Measurements from ENCODE around the gene ADNP2. TPM values are rescaled to one million over a fixed set of nuclear protein-coding genes. Genes with fewer than 3 reads are reported as not detected.
A peak's percentile ranks its signal among the peaks of the same experiment; 100 is the strongest.

Gene ADNP2
- total and polyA plus RNA-seq, 2 of the 13 experiments (the other 11 are each of a cell fraction or from before 2014, with no cell fraction given), result 10.8 to 25.5 TPM

DNA sequence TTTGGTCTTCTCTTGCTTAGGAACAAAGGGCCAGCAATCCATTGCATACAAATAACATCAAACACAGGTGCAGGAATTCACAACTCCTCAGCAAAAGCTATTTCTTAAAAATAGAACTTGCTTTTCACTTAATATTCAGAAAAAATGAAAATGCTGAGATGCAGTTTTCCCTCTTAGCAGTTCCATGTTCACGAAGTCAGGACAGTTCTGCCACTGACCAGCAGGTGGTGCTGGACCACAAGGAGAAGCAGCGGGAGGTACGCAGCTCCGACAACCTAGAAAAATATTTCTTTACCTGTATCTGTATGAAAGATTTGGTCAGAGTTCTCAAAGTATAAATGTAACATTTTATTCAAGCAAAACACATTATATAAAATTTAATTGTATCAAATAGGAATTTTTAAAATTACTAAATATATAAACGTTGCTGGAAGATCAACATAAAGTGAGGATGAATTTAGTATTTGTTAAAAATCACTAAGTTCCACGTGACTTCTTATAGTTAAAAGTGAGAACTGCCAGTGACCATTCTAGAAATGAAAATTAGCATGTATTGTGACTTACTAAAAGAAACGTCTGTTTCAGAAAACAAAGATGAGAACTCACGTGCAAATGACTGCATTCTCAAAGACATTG is 48.8 kb downstream of the ADNP2 start (continued):
- TF ChIP-seq ZNF672 (CRISPR knock-in tag; IDR thresholded peaks at IDR 0.05) (no peak), ZNF749 (CRISPR knock-in tag; IDR thresholded peaks at IDR 0.05; ENCODE audit: borderline replicate concordance) (no peak), ZSCAN21 (CRISPR knock-in tag; IDR thresholded peaks at IDR 0.05; ENCODE audit: borderline replicate concordance) (no peak), TBP (CRISPR knock-in tag; IDR thresholded peaks at IDR 0.05) (no peak), ZNF703 (CRISPR knock-in tag; IDR thresholded peaks at IDR 0.05; ENCODE audit: borderline replicate concordance) (no peak), ATF7-NPFF (CRISPR knock-in tag; IDR thresholded peaks at IDR 0.05; ENCODE audit: low read depth) (no peak), KLF11 (CRISPR knock-in tag; IDR thresholded peaks at IDR 0.05) (no peak), JUNB (CRISPR knock-in tag; IDR thresholded peaks at IDR 0.05; ENCODE audit: borderline replicate concordance) (no peak), MZF1 (CRISPR knock-in tag; IDR thresholded peaks at IDR 0.05; ENCODE audit: borderline replicate concordance) (no peak), KMT2B (CRISPR knock-in tag; IDR thresholded peaks at IDR 0.05) (no peak), SP4 (CRISPR knock-in tag; IDR thresholded peaks at IDR 0.05) (no peak), MTF1 (CRISPR knock-in tag; IDR thresholded peaks at IDR 0.05) (no peak)
- TF ChIP-seq, protein P1, sequence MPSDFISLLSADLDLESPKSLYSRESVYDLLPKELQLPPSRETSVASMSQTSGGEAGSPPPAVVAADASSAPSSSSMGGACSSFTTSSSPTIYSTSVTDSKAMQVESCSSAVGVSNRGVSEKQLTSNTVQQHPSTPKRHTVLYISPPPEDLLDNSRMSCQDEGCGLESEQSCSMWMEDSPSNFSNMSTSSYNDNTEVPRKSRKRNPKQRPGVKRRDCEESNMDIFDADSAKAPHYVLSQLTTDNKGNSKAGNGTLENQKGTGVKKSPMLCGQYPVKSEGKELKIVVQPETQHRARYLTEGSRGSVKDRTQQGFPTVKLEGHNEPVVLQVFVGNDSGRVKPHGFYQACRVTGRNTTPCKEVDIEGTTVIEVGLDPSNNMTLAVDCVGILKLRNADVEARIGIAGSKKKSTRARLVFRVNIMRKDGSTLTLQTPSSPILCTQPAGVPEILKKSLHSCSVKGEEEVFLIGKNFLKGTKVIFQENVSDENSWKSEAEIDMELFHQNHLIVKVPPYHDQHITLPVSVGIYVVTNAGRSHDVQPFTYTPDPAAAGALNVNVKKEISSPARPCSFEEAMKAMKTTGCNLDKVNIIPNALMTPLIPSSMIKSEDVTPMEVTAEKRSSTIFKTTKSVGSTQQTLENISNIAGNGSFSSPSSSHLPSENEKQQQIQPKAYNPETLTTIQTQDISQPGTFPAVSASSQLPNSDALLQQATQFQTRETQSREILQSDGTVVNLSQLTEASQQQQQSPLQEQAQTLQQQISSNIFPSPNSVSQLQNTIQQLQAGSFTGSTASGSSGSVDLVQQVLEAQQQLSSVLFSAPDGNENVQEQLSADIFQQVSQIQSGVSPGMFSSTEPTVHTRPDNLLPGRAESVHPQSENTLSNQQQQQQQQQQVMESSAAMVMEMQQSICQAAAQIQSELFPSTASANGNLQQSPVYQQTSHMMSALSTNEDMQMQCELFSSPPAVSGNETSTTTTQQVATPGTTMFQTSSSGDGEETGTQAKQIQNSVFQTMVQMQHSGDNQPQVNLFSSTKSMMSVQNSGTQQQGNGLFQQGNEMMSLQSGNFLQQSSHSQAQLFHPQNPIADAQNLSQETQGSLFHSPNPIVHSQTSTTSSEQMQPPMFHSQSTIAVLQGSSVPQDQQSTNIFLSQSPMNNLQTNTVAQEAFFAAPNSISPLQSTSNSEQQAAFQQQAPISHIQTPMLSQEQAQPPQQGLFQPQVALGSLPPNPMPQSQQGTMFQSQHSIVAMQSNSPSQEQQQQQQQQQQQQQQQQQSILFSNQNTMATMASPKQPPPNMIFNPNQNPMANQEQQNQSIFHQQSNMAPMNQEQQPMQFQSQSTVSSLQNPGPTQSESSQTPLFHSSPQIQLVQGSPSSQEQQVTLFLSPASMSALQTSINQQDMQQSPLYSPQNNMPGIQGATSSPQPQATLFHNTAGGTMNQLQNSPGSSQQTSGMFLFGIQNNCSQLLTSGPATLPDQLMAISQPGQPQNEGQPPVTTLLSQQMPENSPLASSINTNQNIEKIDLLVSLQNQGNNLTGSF (CRISPR knock-in tag; IDR thresholded peaks at IDR 0.05), result no peak
- TF ChIP-seq, protein P2, sequence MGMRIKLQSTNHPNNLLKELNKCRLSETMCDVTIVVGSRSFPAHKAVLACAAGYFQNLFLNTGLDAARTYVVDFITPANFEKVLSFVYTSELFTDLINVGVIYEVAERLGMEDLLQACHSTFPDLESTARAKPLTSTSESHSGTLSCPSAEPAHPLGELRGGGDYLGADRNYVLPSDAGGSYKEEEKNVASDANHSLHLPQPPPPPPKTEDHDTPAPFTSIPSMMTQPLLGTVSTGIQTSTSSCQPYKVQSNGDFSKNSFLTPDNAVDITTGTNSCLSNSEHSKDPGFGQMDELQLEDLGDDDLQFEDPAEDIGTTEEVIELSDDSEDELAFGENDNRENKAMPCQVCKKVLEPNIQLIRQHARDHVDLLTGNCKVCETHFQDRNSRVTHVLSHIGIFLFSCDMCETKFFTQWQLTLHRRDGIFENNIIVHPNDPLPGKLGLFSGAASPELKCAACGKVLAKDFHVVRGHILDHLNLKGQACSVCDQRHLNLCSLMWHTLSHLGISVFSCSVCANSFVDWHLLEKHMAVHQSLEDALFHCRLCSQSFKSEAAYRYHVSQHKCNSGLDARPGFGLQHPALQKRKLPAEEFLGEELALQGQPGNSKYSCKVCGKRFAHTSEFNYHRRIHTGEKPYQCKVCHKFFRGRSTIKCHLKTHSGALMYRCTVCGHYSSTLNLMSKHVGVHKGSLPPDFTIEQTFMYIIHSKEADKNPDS (CRISPR knock-in tag; IDR thresholded peaks at IDR 0.05), result no peak
- TF ChIP-seq, protein P3, sequence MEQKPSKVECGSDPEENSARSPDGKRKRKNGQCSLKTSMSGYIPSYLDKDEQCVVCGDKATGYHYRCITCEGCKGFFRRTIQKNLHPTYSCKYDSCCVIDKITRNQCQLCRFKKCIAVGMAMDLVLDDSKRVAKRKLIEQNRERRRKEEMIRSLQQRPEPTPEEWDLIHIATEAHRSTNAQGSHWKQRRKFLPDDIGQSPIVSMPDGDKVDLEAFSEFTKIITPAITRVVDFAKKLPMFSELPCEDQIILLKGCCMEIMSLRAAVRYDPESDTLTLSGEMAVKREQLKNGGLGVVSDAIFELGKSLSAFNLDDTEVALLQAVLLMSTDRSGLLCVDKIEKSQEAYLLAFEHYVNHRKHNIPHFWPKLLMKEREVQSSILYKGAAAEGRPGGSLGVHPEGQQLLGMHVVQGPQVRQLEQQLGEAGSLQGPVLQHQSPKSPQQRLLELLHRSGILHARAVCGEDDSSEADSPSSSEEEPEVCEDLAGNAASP (CRISPR knock-in tag; IDR thresholded peaks at IDR 0.05; ENCODE audit: borderline replicate concordance), result 0 out of 2 replicates have a peak, but pooled peaks have one; percentile 23
- TF ChIP-seq, protein P4, sequence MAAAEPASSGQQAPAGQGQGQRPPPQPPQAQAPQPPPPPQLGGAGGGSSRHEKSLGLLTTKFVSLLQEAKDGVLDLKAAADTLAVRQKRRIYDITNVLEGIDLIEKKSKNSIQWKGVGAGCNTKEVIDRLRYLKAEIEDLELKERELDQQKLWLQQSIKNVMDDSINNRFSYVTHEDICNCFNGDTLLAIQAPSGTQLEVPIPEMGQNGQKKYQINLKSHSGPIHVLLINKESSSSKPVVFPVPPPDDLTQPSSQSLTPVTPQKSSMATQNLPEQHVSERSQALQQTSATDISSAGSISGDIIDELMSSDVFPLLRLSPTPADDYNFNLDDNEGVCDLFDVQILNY (CRISPR knock-in tag; conservative IDR thresholded peaks at IDR 0.05), result no peak
- TF ChIP-seq, protein P5, sequence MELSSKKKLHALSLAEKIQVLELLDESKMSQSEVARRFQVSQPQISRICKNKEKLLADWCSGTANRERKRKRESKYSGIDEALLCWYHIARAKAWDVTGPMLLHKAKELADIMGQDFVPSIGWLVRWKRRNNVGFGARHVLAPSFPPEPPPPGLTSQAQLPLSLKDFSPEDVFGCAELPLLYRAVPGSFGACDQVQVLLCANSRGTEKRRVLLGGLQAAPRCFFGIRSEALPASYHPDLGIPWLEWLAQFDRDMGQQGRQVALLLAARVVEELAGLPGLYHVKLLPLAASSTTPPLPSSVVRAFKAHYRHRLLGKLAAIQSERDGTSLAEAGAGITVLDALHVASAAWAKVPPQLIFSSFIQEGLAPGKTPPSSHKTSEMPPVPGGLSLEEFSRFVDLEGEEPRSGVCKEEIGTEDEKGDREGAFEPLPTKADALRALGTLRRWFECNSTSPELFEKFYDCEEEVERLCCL (CRISPR knock-in tag; IDR thresholded peaks at IDR 0.05; ENCODE audit: borderline replicate concordance), result no peak
